Stimulated activated CD8-positive, alpha-beta memory T cell treated with anti-CD3 and anti-CD28 coated beads, Interleukin-12 subunit alpha, Interleukin-12 subunit beta, amount 100 ng/mL, for 24 hours (primary cell): ENCODE results near the gene YKT6.
"Not testable (repeated sequence)": the region's sequence is repeated elsewhere in the genome, so short reads cannot be mapped to it uniquely, and the experiment has no call there.

Source experiments
- DNase-seq: peaks from one replicate; pipeline ENCODE4 v3.0.0-alpha.2; 2020; ENCODE audit errors: extremely low read depth

Gene YKT6

GRCh38 chr7:44193011-44193802, 7.6 kb upstream of the YKT6 start:
- DNase-seq = no peak

GRCh38 chr7:44194069-44194468, 6.7 kb upstream of the YKT6 start:
- no peak for DNase-seq

- DNase-seq = no peak
Measured at GRCh38 chr7:44194562-44195145, 6.1 kb upstream of the YKT6 start.

GRCh38 chr7:44195889-44196288, 4.9 kb upstream of the YKT6 start:
- no peak for DNase-seq

GRCh38 chr7:44196450-44196872, 4.3 kb upstream of the YKT6 start:
- no peak for DNase-seq

GRCh38 chr7:44197474-44197873, 3.3 kb upstream of the YKT6 start:
- no peak for DNase-seq

- DNase-seq = not testable (repeated sequence)
Measured at GRCh38 chr7:44200163-44200562, 615 bp upstream of the YKT6 start.

GRCh38 chr7:44201813-44202212, 1.0 kb downstream of the YKT6 start:
- no peak for DNase-seq

GRCh38 chr7:44206008-44206407, 5.2 kb downstream of the YKT6 start:
- no peak for DNase-seq

- no peak for DNase-seq
Measured at GRCh38 chr7:44208085-44208484, 7.3 kb downstream of the YKT6 start.

GRCh38 chr7:44210107-44210506, 9.3 kb downstream of the YKT6 start:
- DNase-seq = no peak

- DNase-seq = no peak
Measured at GRCh38 chr7:44211126-44211675, 10.4 kb downstream of the YKT6 start.

GRCh38 chr7:44212018-44212417, 11.2 kb downstream of the YKT6 start:
- DNase-seq = no peak

- DNase-seq = no peak
Measured at GRCh38 chr7:44212581-44213184, 11.9 kb downstream of the YKT6 start.

- DNase-seq = no peak
Measured at GRCh38 chr7:44213206-44213876, 12.6 kb downstream of the YKT6 start.

- no peak for DNase-seq
Measured at GRCh38 chr7:44213877-44214388, 13.2 kb downstream of the YKT6 start.

GRCh38 chr7:44215531-44215930, 14.8 kb downstream of the YKT6 start:
- no peak for DNase-seq

GRCh38 chr7:44216019-44216418, 15.2 kb downstream of the YKT6 start:
- no peak for DNase-seq

GRCh38 chr7:44216521-44217222, 15.9 kb downstream of the YKT6 start:
- DNase-seq = no peak

GRCh38 chr7:44217223-44217714, 16.5 kb downstream of the YKT6 start:
- DNase-seq = no peak

- DNase-seq = no peak
Measured at GRCh38 chr7:44217852-44218402, 17.1 kb downstream of the YKT6 start.
